Measurements from ENCODE around the gene RBM17. TPM values are rescaled to one million over a fixed set of nuclear protein-coding genes. Genes with fewer than 3 reads are reported as not detected.

Gene RBM17
- total RNA-seq, 1 donor from 2014 or later: 33.2 TPM

DNA sequence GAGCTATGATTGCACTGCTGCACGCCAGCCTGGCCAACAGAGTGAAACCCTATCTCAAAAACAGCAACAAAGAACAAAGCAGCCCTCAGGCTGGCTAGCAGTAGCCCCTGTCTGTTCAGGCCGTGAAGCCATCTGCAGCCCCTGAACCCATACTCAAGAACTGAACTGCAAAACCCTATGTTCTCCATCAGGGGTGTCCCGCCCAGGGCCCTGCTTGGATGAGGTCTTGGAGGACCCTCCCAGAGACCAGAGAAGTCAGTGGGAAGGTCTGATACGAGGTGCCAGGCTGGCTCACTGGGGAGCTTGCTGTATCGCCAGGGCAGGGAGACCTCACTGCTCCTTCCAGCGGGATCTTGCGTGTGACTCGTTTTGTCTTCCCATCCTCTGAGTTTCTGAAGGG is 39.3 kb downstream of the RBM17 start:
- no peak for FAIRE-seq
- no peak for DNase-seq (ENCODE audit: low read depth)

DNA sequence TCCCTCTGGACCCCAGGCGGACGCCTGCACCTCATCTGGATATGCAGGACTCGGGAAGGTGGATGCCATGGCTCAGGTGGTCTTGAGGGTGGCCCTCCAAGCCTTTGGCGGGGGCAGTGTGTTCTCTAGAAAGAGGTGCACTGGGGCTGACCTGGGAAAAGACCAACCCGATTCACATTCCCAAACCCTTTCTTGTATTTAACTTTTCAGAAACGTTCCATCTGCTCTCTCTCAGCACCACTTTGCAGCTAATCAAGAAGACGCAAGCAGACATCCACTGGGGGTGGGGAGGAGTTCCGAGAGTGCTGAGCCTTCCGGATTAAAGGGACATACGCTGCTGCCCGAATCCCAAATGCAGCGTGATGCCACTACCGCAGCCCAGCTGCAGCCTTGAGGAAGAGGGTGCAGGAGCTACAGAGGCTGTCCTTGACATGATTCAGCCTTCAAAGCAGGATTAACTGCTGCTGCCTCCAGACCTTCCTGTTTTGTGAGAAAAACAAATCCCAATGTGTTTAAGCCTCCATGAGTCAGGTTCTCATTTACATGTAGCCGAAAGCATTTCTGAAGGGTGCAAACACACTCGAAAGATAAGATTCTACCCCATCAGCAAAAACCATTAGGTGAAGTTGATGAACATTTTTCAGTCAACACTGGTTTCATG is 39.9 kb downstream of the RBM17 start:
- DNase-seq (ENCODE audit: low read depth) (peak; percentile 86), FAIRE-seq (peak; percentile 93)
- TF ChIP-seq, protein P1, sequence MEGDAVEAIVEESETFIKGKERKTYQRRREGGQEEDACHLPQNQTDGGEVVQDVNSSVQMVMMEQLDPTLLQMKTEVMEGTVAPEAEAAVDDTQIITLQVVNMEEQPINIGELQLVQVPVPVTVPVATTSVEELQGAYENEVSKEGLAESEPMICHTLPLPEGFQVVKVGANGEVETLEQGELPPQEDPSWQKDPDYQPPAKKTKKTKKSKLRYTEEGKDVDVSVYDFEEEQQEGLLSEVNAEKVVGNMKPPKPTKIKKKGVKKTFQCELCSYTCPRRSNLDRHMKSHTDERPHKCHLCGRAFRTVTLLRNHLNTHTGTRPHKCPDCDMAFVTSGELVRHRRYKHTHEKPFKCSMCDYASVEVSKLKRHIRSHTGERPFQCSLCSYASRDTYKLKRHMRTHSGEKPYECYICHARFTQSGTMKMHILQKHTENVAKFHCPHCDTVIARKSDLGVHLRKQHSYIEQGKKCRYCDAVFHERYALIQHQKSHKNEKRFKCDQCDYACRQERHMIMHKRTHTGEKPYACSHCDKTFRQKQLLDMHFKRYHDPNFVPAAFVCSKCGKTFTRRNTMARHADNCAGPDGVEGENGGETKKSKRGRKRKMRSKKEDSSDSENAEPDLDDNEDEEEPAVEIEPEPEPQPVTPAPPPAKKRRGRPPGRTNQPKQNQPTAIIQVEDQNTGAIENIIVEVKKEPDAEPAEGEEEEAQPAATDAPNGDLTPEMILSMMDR (IDR thresholded peaks at IDR 0.05; ENCODE audit: insufficient read depth, low read length, severe bottlenecking): no peak
- Histone ChIP-seq H3K36me3 (ENCODE audit: control insufficient read depth, insufficient read depth, low read length) (no peaks in the 10 kb centered on the region), H3K4me3 (ENCODE audit: low read depth, low read length) (no peak overlapping the region), H3K27me3 (ENCODE audit: control insufficient read depth, insufficient read depth, low read length) (peaks cover 3% of the 10 kb centered on the region)

More for the DNA sequence above, 39.3 kb downstream of the RBM17 start:
- peaks cover 3% of the 10 kb centered on the region for H3K27me3 ChIP-seq (ENCODE audit: control insufficient read depth, insufficient read depth, low read length)
- TF ChIP-seq, protein P1 (IDR thresholded peaks at IDR 0.05; ENCODE audit: insufficient read depth, low read length, severe bottlenecking): no peak
- no peaks in the 10 kb centered on the region for H3K36me3 ChIP-seq (ENCODE audit: control insufficient read depth, insufficient read depth, low read length)
- no peak overlapping the region for H3K4me3 ChIP-seq (ENCODE audit: low read depth, low read length)

DNA sequence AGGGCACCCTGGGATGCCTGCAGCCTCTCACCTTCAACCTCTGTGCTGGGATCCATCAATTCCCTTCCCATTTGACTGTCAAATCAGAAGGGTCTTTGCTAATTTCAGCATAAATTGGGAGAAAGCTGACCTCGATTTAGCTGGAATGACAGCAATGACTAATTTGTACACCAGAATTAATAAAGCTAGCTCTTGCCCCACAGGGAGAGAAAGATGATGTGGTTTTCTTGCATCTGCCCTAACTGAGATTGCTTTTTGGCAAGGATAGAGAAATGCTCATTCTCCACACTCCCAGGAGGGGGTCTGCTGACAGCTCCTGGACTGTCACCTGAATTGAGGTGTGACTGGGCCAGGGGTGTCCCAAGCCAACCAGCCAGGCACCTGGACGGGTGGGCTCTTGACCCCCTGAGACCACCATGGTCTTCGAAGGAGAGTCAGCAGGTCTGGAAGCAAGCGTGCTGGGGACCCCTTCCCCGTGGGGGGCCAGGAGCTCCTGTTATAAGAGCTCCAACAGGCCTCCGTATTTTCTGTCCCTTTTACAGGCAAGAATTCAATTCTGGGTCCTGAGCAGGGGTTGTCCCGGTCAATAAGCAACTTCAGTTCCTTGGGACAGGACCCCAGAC is 42.1 kb downstream of the RBM17 start:
- DNase-seq (ENCODE audit: low read depth) (no peak), FAIRE-seq (no peak)
- TF ChIP-seq, protein P1 (IDR thresholded peaks at IDR 0.05; ENCODE audit: insufficient read depth, low read length, severe bottlenecking): no peak
- H3K27me3 ChIP-seq (ENCODE audit: control insufficient read depth, insufficient read depth, low read length): peaks cover 5% of the 10 kb centered on the region
- H3K4me3 ChIP-seq (ENCODE audit: low read depth, low read length): no peak overlapping the region
- H3K36me3 ChIP-seq (ENCODE audit: control insufficient read depth, insufficient read depth, low read length): no peaks in the 10 kb centered on the region

DNA sequence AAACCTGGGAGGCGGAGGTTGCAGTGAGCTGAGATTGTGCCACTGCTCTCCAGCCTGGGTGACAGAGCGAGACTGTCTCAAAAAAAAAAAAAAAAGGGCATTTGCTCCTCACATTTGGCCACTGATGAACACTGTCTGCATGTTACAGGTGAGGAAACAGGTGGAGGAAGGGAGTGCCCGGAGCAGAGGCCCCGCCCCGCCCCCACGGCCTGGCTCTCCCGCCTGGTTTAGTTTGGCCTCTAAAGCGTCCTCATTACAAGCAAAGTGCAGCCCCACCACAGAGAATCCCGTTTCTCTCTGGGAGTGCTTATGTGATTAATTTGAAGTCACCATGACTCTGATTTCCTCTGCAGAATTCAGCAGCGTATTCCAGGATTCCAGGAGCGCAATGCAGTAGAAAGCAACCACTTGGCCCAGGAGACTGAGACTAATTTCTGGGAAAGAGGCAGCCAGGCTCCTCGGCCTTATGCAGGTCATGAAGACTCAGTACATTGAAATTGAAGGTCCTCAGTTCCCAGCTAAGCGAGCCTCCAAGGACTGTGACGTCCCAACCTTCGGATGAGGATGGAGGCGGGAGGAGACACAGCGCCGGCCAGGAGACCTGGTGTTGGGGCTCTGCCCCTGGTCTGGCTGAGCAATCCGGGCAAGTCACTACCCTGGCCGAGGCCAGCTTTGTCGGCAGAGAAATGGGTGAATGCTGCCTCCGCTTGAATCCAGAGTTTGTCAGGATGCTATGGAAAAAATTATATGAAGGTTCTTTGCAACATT is 44.7 kb downstream of the RBM17 start:
- FAIRE-seq (no peak), DNase-seq (ENCODE audit: low read depth) (no peak)
- Histone ChIP-seq H3K36me3 (ENCODE audit: control insufficient read depth, insufficient read depth, low read length) (no peaks in the 10 kb centered on the region), H3K27me3 (ENCODE audit: control insufficient read depth, insufficient read depth, low read length) (peaks cover 5% of the 10 kb centered on the region), H3K4me3 (ENCODE audit: low read depth, low read length) (no peak overlapping the region)
- TF ChIP-seq, protein P1 (IDR thresholded peaks at IDR 0.05; ENCODE audit: insufficient read depth, low read length, severe bottlenecking): no peak

DNA sequence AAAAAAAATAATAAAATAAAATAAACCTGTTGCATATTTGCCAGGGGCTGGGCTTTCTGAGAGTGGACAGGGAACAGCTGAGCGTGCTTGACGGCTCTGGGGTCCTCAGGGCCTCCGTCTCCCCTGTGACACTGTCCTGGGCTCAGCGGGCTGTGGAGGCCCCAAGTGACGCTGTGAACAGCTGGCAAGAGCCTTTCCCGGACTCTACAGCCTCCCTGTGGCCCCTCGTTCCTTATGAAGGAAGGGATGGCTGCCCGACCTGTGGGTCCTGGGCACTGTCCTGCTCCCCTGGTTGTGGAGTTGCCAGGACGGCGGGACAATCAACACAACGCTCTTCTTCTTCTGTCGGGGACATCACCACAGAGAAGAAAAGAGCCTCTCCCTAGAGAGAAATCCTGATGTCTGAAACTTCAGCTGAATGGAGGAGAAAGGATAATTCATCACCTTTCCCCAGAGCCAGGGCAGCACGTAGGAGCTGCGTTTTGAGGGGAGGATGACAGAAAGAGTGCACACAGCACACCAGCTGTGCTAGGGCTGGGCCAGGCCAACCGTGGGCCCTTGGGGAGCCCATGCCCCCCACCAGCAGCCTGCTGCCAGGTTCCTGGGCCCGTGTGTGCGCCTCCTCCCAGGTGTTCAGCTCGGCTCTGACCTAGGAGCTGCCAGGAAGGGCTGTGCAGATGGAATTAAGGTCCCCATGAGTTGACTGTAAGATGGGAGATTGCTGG is 45.4 kb downstream of the RBM17 start:
- TF ChIP-seq, protein P1 (IDR thresholded peaks at IDR 0.05; ENCODE audit: insufficient read depth, low read length, severe bottlenecking): no peak
- FAIRE-seq: no peak
- Histone ChIP-seq H3K4me3 (ENCODE audit: low read depth, low read length) (no peak overlapping the region), H3K27me3 (ENCODE audit: control insufficient read depth, insufficient read depth, low read length) (peaks cover 8% of the 10 kb centered on the region), H3K36me3 (ENCODE audit: control insufficient read depth, insufficient read depth, low read length) (no peaks in the 10 kb centered on the region)
- no peak for DNase-seq (ENCODE audit: low read depth)

All from bronchial epithelial cell (primary cell).